Tibial artery (tissue), 4 donors: ENCODE results near the gene SUCO.

Experiments used
- DNase-seq, 2 donors: peaks; one replicate each; pipeline ENCODE4 v3.0.0-alpha.2; 2019
- H3K27ac ChIP-seq, 2 donors: fragments of 200-600 bp; sonication (generic) in 1 of 2; 1 replicate in 1 of 2; 2 replicates in 1 of 2; pipeline ENCODE4 v1.5.1; 2018 to 2019; ENCODE audit warnings: mild to moderate bottlenecking in 1 of 2
- H3K27me3 ChIP-seq, 2 donors: fragments of 200-600 bp; sonication (generic) in 1 of 2; one replicate each; pipeline versions ENCODE4 v1.5.1 to v1.6.0; 2016 to 2019
- H3K36me3 ChIP-seq, 3 donors: fragments of 200-600 bp; sonication (generic) in 2 of 3; one replicate each; pipeline ENCODE4 v1.5.1; 2016 to 2019; ENCODE audit warnings: mild to moderate bottlenecking in 2 of 3
- H3K4me1 ChIP-seq, 4 donors: fragments of 200-600 bp; sonication (generic) in 2 of 4; 1 replicate in 3 of 4; 2 replicates in 1 of 4; pipeline ENCODE4 v1.5.1; 2016 to 2019
- H3K4me3 ChIP-seq, 2 donors: fragments of 200-600 bp; sonication (generic) in 1 of 2; 1 replicate in 1 of 2; 2 replicates in 1 of 2; pipeline ENCODE4 v1.5.1; 2018 to 2019; ENCODE audit warnings: mild to moderate bottlenecking in 2 of 2
- H3K9me3 ChIP-seq, 3 donors: fragments of 200-600 bp; sonication (generic) in 1 of 3; one replicate each; pipeline ENCODE4 v1.5.1; 2016 to 2019
- CTCF ChIP-seq, 2 experiments: fragments of 200-600 bp in 1 of 2; fragments of 450-650 bp in 1 of 2; IDR thresholded peaks; one replicate each; pipeline ENCODE4 v1.5.1; 2017 to 2019; ENCODE audit warnings: antibody characterized with exemption in 2 of 2, mild to moderate bottlenecking in 1 of 2, moderate library complexity in 1 of 2
- intact Hi-C: fragments of 100-400 bp; cut with DNase I; formaldehyde crosslinking; loops from one replicate; pipeline ENCODE4 v1.15.0; 2023; ENCODE audit warnings: low total_unique reads

SUCO gene

DNA sequence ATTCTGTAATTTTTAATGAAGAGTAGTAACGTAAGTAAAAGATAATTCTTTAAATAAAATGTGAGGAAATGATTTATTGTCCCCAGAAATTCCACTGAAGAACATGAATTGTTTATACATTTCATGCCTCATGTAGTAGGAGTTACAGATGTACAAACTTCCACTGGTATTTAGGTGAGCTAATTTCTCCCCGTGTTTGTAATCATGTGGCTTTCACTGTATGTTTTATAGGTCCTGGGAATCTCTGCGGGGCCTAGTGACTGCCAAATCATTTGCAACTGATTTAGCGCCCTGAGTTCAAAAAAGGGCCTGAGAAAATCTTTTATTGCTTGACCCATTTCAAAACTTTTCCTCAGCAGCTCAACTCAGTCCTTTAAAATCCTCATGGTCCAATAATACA is 95.5 kb downstream of the SUCO start:
- Histone ChIP-seq H3K4me3 (no peak overlapping the region), H3K36me3 (no peaks in the 10 kb centered on the region), H3K27me3 (no peaks in the 10 kb centered on the region), H3K27ac (no peak overlapping the region), H3K9me3 (peaks cover 0 to 10% (median 0%) of the 10 kb centered on the region in 3 donors), H3K4me1 (no peaks in the 10 kb centered on the region)
- TF ChIP-seq CTCF (IDR thresholded peaks at IDR 0.05): no peak
- DNase-seq: no peak
- intact Hi-C loops: no loop called here

- no peak for DNase-seq
- H3K4me3 ChIP-seq: no peak overlapping the region
- intact Hi-C loops: no loop called here
- H3K27me3 ChIP-seq: no peaks in the 10 kb centered on the region
- H3K9me3 ChIP-seq: peaks cover 0 to 10% (median 0%) of the 10 kb centered on the region in 3 donors
- no peak overlapping the region for H3K27ac ChIP-seq
- no peaks in the 10 kb centered on the region for H3K36me3 ChIP-seq
- no peak for TF ChIP-seq CTCF (IDR thresholded peaks at IDR 0.05)
- no peaks in the 10 kb centered on the region for H3K4me1 ChIP-seq
Observed at GRCh38 chr1:172629170-172629569, 96.2 kb downstream of the SUCO start.

DNA sequence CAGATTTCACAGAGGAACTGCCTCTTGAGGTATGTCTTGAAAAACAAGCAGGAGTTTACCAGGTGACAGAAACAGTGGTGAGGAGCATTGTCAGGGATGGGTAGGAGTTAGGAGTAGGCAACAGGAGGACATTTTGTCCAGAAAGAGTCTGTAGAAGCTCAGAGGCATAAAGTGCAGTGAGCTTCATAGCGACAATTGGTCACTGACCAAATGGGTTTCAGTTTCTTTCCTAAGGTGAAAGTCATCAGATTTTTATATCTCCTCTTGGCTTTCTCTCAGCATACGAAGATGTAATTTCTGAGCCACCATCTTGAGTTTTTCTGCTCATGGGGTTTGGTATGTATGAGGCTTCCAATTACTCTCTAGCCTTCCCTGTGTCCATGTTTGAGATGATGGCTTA is 96.7 kb downstream of the SUCO start:
- intact Hi-C loops: no loop called here
- Histone ChIP-seq H3K4me1 (no peaks in the 10 kb centered on the region), H3K27ac (no peak overlapping the region), H3K36me3 (no peaks in the 10 kb centered on the region), H3K4me3 (no peak overlapping the region), H3K27me3 (no peaks in the 10 kb centered on the region), H3K9me3 (peaks cover 0 to 10% (median 0%) of the 10 kb centered on the region in 3 donors)
- TF ChIP-seq CTCF (IDR thresholded peaks at IDR 0.05): no peak
- DNase-seq: no peak

- no peak for DNase-seq
Observed at GRCh38 chr1:172630056-172630818, 97.3 kb downstream of the SUCO start.

DNA sequence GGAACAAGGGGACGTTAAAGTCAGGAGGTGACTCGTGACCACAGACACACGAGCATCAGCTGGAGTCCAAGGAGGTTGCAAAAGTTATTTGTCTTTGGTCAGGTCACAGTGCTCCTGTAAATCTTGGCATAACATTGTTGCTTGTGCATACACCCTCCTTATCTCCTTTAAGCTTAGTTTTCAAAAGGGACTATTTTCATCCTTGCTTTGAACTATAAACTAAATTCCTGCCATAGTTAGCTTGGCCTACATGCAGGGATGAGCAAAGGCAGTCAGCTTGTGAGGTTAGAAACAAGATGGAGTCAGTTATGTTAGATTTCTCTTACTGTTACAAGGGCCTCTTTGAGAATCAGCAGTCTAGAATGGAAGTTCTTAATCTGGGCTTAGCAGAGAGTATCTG is 97.9 kb downstream of the SUCO start:
- intact Hi-C loops: no loop called here
- no peak for TF ChIP-seq CTCF (IDR thresholded peaks at IDR 0.05)
- H3K27me3 ChIP-seq: no peaks in the 10 kb centered on the region
- H3K9me3 ChIP-seq: peaks cover 0 to 10% (median 0%) of the 10 kb centered on the region in 3 donors
- no peak for DNase-seq
- no peak overlapping the region for H3K27ac ChIP-seq
- H3K36me3 ChIP-seq: no peaks in the 10 kb centered on the region
- no peak overlapping the region for H3K4me3 ChIP-seq
- no peaks in the 10 kb centered on the region for H3K4me1 ChIP-seq

More at GRCh38 chr1:172630056-172630818, 97.3 kb downstream of the SUCO start:
- Histone ChIP-seq H3K27ac (no peak overlapping the region), H3K36me3 (no peaks in the 10 kb centered on the region), H3K4me3 (no peak overlapping the region), H3K4me1 (no peaks in the 10 kb centered on the region), H3K9me3 (peaks cover 0 to 10% (median 0%) of the 10 kb centered on the region in 3 donors), H3K27me3 (no peaks in the 10 kb centered on the region)
- intact Hi-C loops: no loop called here
- TF ChIP-seq CTCF (IDR thresholded peaks at IDR 0.05): no peak
